Gastrocnemius medialis (tissue), 4 donors: Measurements from ENCODE around the gene UNC5C. TPM values are rescaled to one million over a fixed set of nuclear protein-coding genes. Genes with fewer than 3 reads are reported as not detected.

Experiments used
- ATAC-seq, 2 donors: fragments of 150-250 bp; one replicate each; pipeline ENCODE4 v1.9.1; 2016
- DNase-seq, 2 donors: peaks; one replicate each; pipeline ENCODE4 v3.0.0-alpha.2; 2019
- H3K27ac ChIP-seq, 4 donors: fragments of 200-600 bp; sonication (generic); 1 replicate in 1 of 4; 2 replicates in 3 of 4; pipeline ENCODE4 v1.5.1; 2016 to 2018; ENCODE audit warnings: mild to moderate bottlenecking in 2 of 4, moderate library complexity in 1 of 4
- H3K27me3 ChIP-seq, 3 donors: fragments of 200-600 bp; sonication (generic) in 2 of 3; 1 replicate in 1 of 3; 2 replicates in 2 of 3; pipeline versions ENCODE4 v1.5.1 to v1.6.0; 2016 to 2019; ENCODE audit warnings: mild to moderate bottlenecking in 1 of 3, moderate library complexity in 1 of 3
- H3K36me3 ChIP-seq, 2 donors: fragments of 200-600 bp; sonication (generic) in 1 of 2; one replicate each; pipeline ENCODE4 v1.5.1; 2017 to 2018
- H3K4me1 ChIP-seq, 2 donors: fragments of 200-600 bp; sonication (generic) in 1 of 2; one replicate each; pipeline ENCODE4 v1.5.1; 2016 to 2017; ENCODE audit warnings: mild to moderate bottlenecking in 2 of 2
- H3K4me3 ChIP-seq, 4 donors: fragments of 200-600 bp; sonication (generic) in 3 of 4; 1 replicate in 1 of 4; 2 replicates in 3 of 4; pipeline ENCODE4 v1.5.1; 2016 to 2019; ENCODE audit warnings: mild to moderate bottlenecking in 2 of 4
- H3K9me3 ChIP-seq, 3 donors: fragments of 200-600 bp; sonication (generic) in 2 of 3; 1 replicate in 1 of 3; 2 replicates in 2 of 3; pipeline ENCODE4 v1.5.1; 2016 to 2019
- POLR2A ChIP-seq, 2 donors: fragments of 450-650 bp; IDR thresholded peaks; one replicate each; pipeline ENCODE4 v1.6.1; 2017; ENCODE audit warnings: antibody characterized with exemption in 2 of 2, mild to moderate bottlenecking in 2 of 2, moderate library complexity in 2 of 2
- in situ Hi-C, 4 donors: fragments of 200-750 bp; cut with MboI; loops; one replicate each; pipeline versions ENCODE4 v1.15.0 to v1.8.0; 2017; ENCODE audit warnings: low sequenced_read_pairs in 4 of 4
- intact Hi-C: fragments of 100-400 bp; cut with DNase I; formaldehyde crosslinking; loops from one replicate; pipeline ENCODE4 v1.15.1; 2023; ENCODE audit warnings: low total_unique reads
- total RNA-seq, 4 donors: library from RNA; depleted of rRNA; stranded (reverse); fragments of >200 nt; gene quantifications; one replicate each; pipeline versions ENCODE4 v1.1.0 to v1.2.3, GENCODE V29; 2016
- TF ChIP-seq, protein P1 (sequence below), 5 experiments: fragments of 450-650 bp in 3 of 5; fragments of 200-600 bp in 2 of 5; sonication (generic) in 2 of 5; IDR thresholded peaks in 4 of 5; conservative IDR thresholded peaks in 1 of 5; 1 replicate in 4 of 5; 2 replicates in 1 of 5; pipeline ENCODE4 v1.5.1; 2016 to 2019; ENCODE audit warnings: antibody characterized with exemption in 5 of 5, mild to moderate bottlenecking in 3 of 5, moderate library complexity in 3 of 5

Gene UNC5C
- total RNA-seq, 4 donors from 2014 or later = 0.07 to 0.33 (median 0.23) TPM; not detected in 1

- ATAC-seq (no peak), DNase-seq (no peak)
- in situ Hi-C loops = loop anchor here in 2 of 4 donors (25.0 kb wide), 2 partner anchors 488 to 513 kb away; no protein-coding TSS in a partner anchor
- no peak for TF ChIP-seq POLR2A (IDR thresholded peaks at IDR 0.05)
- TF ChIP-seq, protein P1, sequence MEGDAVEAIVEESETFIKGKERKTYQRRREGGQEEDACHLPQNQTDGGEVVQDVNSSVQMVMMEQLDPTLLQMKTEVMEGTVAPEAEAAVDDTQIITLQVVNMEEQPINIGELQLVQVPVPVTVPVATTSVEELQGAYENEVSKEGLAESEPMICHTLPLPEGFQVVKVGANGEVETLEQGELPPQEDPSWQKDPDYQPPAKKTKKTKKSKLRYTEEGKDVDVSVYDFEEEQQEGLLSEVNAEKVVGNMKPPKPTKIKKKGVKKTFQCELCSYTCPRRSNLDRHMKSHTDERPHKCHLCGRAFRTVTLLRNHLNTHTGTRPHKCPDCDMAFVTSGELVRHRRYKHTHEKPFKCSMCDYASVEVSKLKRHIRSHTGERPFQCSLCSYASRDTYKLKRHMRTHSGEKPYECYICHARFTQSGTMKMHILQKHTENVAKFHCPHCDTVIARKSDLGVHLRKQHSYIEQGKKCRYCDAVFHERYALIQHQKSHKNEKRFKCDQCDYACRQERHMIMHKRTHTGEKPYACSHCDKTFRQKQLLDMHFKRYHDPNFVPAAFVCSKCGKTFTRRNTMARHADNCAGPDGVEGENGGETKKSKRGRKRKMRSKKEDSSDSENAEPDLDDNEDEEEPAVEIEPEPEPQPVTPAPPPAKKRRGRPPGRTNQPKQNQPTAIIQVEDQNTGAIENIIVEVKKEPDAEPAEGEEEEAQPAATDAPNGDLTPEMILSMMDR (IDR thresholded peaks at IDR 0.05 in 4 of 5, conservative IDR thresholded peaks at IDR 0.05 in 1 of 5) = peak in 3 of 5 experiments; percentile 28 to 44 (median 30)
- Histone ChIP-seq H3K4me1 (no peaks in the 10 kb centered on the region), H3K4me3 (no peak overlapping the region), H3K36me3 (no peaks in the 10 kb centered on the region), H3K9me3 (no peaks in the 10 kb centered on the region), H3K27me3 (no peaks in the 10 kb centered on the region), H3K27ac (no peak overlapping the region)
- intact Hi-C loops = loop anchor here (10.0 kb wide), 1 partner anchor 500 kb away; no protein-coding TSS in a partner anchor
Measured at GRCh38 chr4:95124906-95125504, 423.8 kb downstream of the UNC5C start.

DNA sequence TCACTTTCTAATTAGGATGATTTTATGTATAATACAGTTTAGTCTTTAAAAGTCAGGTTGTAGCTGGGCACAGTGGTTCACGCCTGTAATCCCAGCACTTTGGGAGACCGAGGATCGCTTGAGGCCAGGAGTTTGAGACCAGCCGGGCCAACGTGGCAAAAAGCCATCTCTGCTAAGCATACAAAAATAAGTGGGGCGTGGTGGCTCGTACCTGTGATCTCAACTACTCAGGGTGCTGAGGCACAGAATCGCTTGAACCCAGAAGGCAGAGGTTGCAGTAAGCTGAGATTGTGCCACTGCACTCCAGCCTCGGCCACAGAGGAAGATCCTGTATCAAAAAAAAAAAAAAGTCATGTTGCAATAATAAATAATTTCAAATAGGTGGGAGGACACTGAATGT, 426.8 kb downstream of the UNC5C start:
- Histone ChIP-seq H3K27me3 (no peaks in the 10 kb centered on the region), H3K9me3 (no peaks in the 10 kb centered on the region), H3K4me1 (no peaks in the 10 kb centered on the region), H3K36me3 (no peaks in the 10 kb centered on the region), H3K4me3 (no peak overlapping the region), H3K27ac (no peak overlapping the region)
- DNase-seq (no peak), ATAC-seq (no peak)
- no peak for TF ChIP-seq POLR2A (IDR thresholded peaks at IDR 0.05)
- TF ChIP-seq, protein P1 (IDR thresholded peaks at IDR 0.05 in 4 of 5, conservative IDR thresholded peaks at IDR 0.05 in 1 of 5) = no peak
- intact Hi-C loops (loop anchor here (10.0 kb wide), 1 partner anchor 497 kb away; no protein-coding TSS in a partner anchor), in situ Hi-C loops (loop anchor here in 2 of 4 donors (25.0 kb wide), 2 partner anchors 485 to 510 kb away; no protein-coding TSS in a partner anchor)

DNA sequence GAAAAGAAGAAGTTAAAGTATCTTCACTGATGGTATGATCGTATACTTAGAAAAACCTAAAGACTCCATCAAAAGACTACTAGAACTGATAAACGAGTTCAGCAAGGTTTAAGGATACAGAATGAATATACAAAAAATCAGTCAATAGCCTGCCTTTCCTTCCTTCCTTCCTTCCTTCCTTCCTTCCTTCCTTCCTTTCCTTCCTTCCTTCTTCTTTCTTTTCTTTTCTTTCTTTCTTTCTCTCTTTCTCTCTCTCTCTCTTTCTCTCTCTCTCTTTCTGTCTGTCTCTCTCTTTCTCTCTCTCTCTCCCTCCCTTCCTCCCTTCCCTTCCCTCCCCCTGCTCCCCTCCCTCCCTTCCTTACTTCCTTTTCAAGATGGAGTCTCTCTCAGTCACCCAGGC, 428.3 kb downstream of the UNC5C start:
- H3K27me3 ChIP-seq = no peaks in the 10 kb centered on the region
- no peaks in the 10 kb centered on the region for H3K4me1 ChIP-seq
- DNase-seq = no peak
- no peak for ATAC-seq
- intact Hi-C loops (loop anchor here (10.0 kb wide), 1 partner anchor 496 kb away; no protein-coding TSS in a partner anchor), in situ Hi-C loops (loop anchor here in 2 of 4 donors (25.0 kb wide), 2 partner anchors 483 to 508 kb away; no protein-coding TSS in a partner anchor)
- no peaks in the 10 kb centered on the region for H3K36me3 ChIP-seq
- no peak overlapping the region for H3K27ac ChIP-seq
- TF ChIP-seq, protein P1 (IDR thresholded peaks at IDR 0.05 in 4 of 5, conservative IDR thresholded peaks at IDR 0.05 in 1 of 5) = no peak
- TF ChIP-seq POLR2A (IDR thresholded peaks at IDR 0.05) = no peak
- H3K4me3 ChIP-seq = no peak overlapping the region
- no peaks in the 10 kb centered on the region for H3K9me3 ChIP-seq

GRCh38 chr4:95118497-95118896, 430.3 kb downstream of the UNC5C start:
- no peaks in the 10 kb centered on the region for H3K4me1 ChIP-seq
- no peak overlapping the region for H3K4me3 ChIP-seq
- H3K27ac ChIP-seq = no peak overlapping the region
- no peaks in the 10 kb centered on the region for H3K9me3 ChIP-seq
- H3K27me3 ChIP-seq = no peaks in the 10 kb centered on the region
- DNase-seq = no peak
- in situ Hi-C loops = loop anchor here in 2 of 4 donors (25.0 kb wide), 2 partner anchors 481 to 506 kb away; no protein-coding TSS in a partner anchor
- no peak for ATAC-seq
- H3K36me3 ChIP-seq = no peaks in the 10 kb centered on the region
- intact Hi-C loops = no loop called here
- TF ChIP-seq, protein P1 (IDR thresholded peaks at IDR 0.05 in 4 of 5, conservative IDR thresholded peaks at IDR 0.05 in 1 of 5) = no peak
- no peak for TF ChIP-seq POLR2A (IDR thresholded peaks at IDR 0.05)
